Breast epithelium (tissue), 4 donors: ENCODE data around the gene TBL2. TPM values are rescaled to one million over a fixed set of nuclear protein-coding genes. Genes with fewer than 3 reads are reported as not detected.

ENCODE experiments used
- DNase-seq, 2 donors: peaks; one replicate each; pipeline ENCODE4 v3.0.0-alpha.2; 2019; ENCODE audit warnings: low spot score in 2 of 2
- H3K27ac ChIP-seq, 2 donors: fragments of 200-600 bp; sonication (generic) in 1 of 2; one replicate each; pipeline ENCODE4 v1.5.1; 2016 to 2019; ENCODE audit warnings: mild to moderate bottlenecking in 1 of 2
- H3K27me3 ChIP-seq, 2 donors: fragments of 200-600 bp; sonication (generic) in 1 of 2; one replicate each; pipeline versions ENCODE4 v1.5.1 to v1.6.0; 2017 to 2019; ENCODE audit warnings: control low read depth in 1 of 2, mild to moderate bottlenecking in 1 of 2
- H3K36me3 ChIP-seq: fragments of 200-600 bp; one replicate; pipeline ENCODE4 v1.5.1; 2019
- H3K4me1 ChIP-seq, 2 donors: fragments of 200-600 bp; sonication (generic); one replicate each; pipeline ENCODE4 v1.5.1; 2016 to 2019; ENCODE audit warnings: control low read depth in 1 of 2
- H3K4me3 ChIP-seq, 3 donors: fragments of 200-600 bp; sonication (generic); 1 replicate in 2 of 3; 2 replicates in 1 of 3; pipeline ENCODE4 v1.5.1; 2016 to 2019; ENCODE audit warnings: mild to moderate bottlenecking in 3 of 3, moderate library complexity in 2 of 3
- H3K9me3 ChIP-seq, 2 donors: fragments of 200-600 bp; sonication (generic) in 1 of 2; one replicate each; pipeline ENCODE4 v1.5.1; 2016 to 2019; ENCODE audit warnings: control low read depth in 1 of 2
- POLR2A ChIP-seq: fragments of 450-650 bp; IDR thresholded peaks from one replicate; pipeline ENCODE4 v1.6.1; 2016; ENCODE audit warnings: antibody characterized with exemption, mild to moderate bottlenecking, moderate library complexity
- POLR2AphosphoS5 ChIP-seq, 3 donors: sonication (generic); formaldehyde crosslinking; IDR thresholded peaks; one replicate each; pipeline ENCODE4 v1.6.1; 2017; ENCODE audit warnings: antibody characterized with exemption in 3 of 3
- intact Hi-C: fragments of 100-400 bp; cut with DNase I; formaldehyde crosslinking; loops from one replicate; pipeline ENCODE4 v1.15.1; 2023; ENCODE audit warnings: low total_unique reads
- total RNA-seq, 3 donors: library from RNA; depleted of rRNA; stranded (reverse); fragments of >200 nt; gene quantifications; one replicate each; pipeline ENCODE4 v1.1.0, GENCODE V29; 2016
- TF ChIP-seq, protein P1 (sequence below), 3 donors: fragments of 450-650 bp; IDR thresholded peaks; one replicate each; pipeline ENCODE4 v1.5.1; 2016 to 2017; ENCODE audit warnings: antibody characterized with exemption in 3 of 3, mild to moderate bottlenecking in 3 of 3, moderate library complexity in 3 of 3

TBL2 gene
- total RNA-seq, 3 donors from 2014 or later: 31.0 to 39.3 (median 32.1) TPM

DNA sequence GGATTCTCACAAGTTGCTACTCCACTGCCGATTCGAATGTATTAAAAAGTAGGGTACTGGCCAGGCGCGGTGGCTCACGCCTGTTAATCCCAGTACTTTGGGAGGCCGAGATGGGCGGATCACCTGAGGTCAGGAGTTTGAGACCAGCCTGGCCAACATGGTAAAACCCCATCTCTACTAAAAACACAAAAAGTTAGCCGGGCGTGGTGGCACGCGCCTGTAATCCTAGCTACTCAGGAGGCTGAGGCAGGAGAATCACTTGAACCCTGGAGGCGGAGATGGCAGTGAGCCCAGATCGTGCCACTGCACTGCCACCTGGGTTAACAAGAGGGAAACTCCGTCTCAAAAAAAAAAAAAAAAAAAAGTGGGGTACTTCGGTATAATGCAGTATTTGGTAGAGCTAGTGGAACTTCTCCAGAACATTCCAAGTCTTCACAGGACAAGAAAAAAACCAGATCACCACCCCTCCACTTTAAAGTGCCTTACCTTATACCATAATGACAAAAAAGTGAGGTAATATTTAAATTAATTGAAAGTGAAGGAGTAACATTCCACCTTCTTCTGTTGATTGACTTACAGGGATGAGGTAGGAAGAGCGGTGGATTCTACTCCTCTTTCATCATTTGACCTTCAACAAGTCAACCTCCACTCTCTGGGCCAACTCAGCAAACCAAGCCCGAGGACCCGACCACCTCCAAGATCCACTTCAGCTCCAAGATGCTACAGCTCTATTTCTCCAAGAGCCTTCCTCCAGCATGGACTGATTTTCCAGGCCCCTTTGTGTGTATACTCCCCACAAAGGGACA lies 58.3 kb downstream of the TBL2 start:
- H3K36me3 ChIP-seq: no peaks in the 10 kb centered on the region
- no peak for DNase-seq
- H3K27ac ChIP-seq: peak overlapping the region; percentile 30 to 56
- intact Hi-C loops: no loop called here
- H3K4me3 ChIP-seq: peak overlapping the region; percentile 86 to 88 (median 87)
- peaks cover 3 to 15% of the 10 kb centered on the region in 2 donors for H3K4me1 ChIP-seq
- H3K27me3 ChIP-seq: no peaks in the 10 kb centered on the region
- TF ChIP-seq, protein P1, sequence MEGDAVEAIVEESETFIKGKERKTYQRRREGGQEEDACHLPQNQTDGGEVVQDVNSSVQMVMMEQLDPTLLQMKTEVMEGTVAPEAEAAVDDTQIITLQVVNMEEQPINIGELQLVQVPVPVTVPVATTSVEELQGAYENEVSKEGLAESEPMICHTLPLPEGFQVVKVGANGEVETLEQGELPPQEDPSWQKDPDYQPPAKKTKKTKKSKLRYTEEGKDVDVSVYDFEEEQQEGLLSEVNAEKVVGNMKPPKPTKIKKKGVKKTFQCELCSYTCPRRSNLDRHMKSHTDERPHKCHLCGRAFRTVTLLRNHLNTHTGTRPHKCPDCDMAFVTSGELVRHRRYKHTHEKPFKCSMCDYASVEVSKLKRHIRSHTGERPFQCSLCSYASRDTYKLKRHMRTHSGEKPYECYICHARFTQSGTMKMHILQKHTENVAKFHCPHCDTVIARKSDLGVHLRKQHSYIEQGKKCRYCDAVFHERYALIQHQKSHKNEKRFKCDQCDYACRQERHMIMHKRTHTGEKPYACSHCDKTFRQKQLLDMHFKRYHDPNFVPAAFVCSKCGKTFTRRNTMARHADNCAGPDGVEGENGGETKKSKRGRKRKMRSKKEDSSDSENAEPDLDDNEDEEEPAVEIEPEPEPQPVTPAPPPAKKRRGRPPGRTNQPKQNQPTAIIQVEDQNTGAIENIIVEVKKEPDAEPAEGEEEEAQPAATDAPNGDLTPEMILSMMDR (IDR thresholded peaks at IDR 0.05): no peak
- TF ChIP-seq POLR2AphosphoS5 (IDR thresholded peaks at IDR 0.05) (no peak), POLR2A (no peak)
- no peaks in the 10 kb centered on the region for H3K9me3 ChIP-seq

DNA sequence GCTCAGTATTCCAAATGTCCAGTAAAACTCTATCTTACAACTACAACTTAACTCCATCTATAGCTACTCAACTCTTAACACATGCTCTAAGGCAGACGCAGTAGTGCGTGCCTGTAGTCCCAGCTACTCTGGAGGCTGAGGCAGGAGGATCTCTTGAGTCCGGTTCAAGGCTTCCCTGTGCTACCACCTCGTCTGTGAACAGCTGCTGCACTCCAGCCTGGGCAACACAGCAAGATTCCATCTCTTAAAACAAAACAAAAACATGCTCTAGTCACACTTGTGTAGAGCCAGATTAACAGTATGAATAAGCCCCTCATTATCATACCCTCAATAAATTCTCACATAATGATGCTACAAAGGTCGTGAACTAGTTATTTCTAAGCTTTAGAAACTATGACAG lies 59.9 kb downstream of the TBL2 start:
- Histone ChIP-seq H3K9me3 (no peaks in the 10 kb centered on the region), H3K27ac (no peak overlapping the region), H3K27me3 (no peaks in the 10 kb centered on the region), H3K4me1 (peaks cover 3 to 15% of the 10 kb centered on the region in 2 donors), H3K4me3 (peak overlapping the region in 1 of 3 donors; percentile 21), H3K36me3 (no peaks in the 10 kb centered on the region)
- no peak for TF ChIP-seq POLR2A
- TF ChIP-seq, protein P1 (IDR thresholded peaks at IDR 0.05): no peak
- TF ChIP-seq POLR2AphosphoS5 (IDR thresholded peaks at IDR 0.05): no peak
- intact Hi-C loops: no loop called here
- DNase-seq: no peak

Other genes starting within 250 kb of the TBL2 start
- gene FZD9, start 144.8 kb downstream of the TBL2 start, total RNA-seq: 1 to 10 TPM in 1 of 3 donors, under 1 TPM in 2; 0.44 to 4.3 (median 0.98) TPM
- gene BAZ1B, start 56.3 kb downstream of the TBL2 start, total RNA-seq: 10 to 100 TPM; 53.7 to 57.4 (median 56.3) TPM
- 10 to 100 TPM; 29.6 to 93.0 (median 40.6) TPM for gene BCL7B, start 20.9 kb downstream of the TBL2 start, total RNA-seq
- gene MLXIPL, start 45.9 kb upstream of the TBL2 start, total RNA-seq: 100 to 1,000 TPM in 1 of 3 donors, 10 to 100 TPM in 2; 10.4 to 109 (median 21.3) TPM
- gene VPS37D, start 89.3 kb upstream of the TBL2 start, total RNA-seq: 1 to 10 TPM; 3.5 to 5.9 (median 3.8) TPM
- gene DNAJC30, start 104.9 kb upstream of the TBL2 start, total RNA-seq: 1 to 10 TPM; 2.9 to 6.9 (median 4.6) TPM
- gene BUD23, start 105.0 kb upstream of the TBL2 start, total RNA-seq: 10 to 100 TPM; 39.5 to 49.8 (median 41.0) TPM
- 1 to 10 TPM; 5.9 to 9.5 (median 8.5) TPM for gene STX1A, start 141.1 kb upstream of the TBL2 start, total RNA-seq
- gene ABHD11, start 160.2 kb upstream of the TBL2 start, total RNA-seq: 10 to 100 TPM; 10.9 to 57.8 (median 36.4) TPM
- gene CLDN3, start 191.7 kb upstream of the TBL2 start, total RNA-seq: 100 to 1,000 TPM in 1 of 3 donors, 10 to 100 TPM in 1, not detected in 1; 81.6 to 137 TPM